ENCODE results near the gene SESN3.
"Not testable (repeated sequence)": the region's sequence is repeated elsewhere in the genome, so short reads cannot be mapped to it uniquely, and the experiment has no call there.

SESN3 gene

DNA sequence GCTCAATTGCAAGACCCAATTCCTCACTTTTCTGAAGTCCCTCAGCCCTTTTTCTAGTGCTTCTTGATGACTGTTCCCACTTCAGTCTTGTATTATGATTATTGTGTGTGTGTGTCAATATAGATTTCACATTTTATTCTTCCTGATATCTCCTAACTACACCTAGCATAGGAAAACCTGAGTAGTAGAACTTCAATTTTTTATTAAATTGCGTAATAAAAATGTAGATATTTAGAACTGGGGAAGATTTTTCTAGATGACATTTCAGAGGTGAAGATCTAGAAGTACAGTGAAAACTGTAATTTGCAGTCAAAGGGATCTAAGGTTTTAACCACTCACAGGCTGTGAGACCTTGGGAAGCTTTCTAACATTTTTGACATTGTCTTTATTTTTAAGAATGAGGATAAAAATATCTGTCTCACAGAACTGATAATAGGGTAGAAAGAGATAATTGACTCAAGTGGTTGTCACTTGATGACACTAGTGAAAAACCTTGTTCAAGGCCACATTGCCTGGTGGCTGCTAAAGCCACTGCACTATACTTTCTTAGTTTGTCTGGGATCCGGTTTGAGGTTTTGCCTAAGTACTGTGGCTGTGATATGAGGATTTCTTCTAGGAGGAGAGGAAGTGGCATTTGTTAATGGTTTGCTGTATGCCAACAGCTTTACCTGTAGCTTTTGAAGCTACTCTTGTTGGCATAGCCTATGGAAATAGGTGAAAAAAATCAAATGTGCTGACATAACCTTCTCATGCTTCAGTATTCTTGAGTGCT is 32.2 kb upstream of the SESN3 start:
- H3K4me1 ChIP-seq (ENCODE audit: insufficient read depth, low read length): no peaks in the 10 kb centered on the region
- H3K27me3 ChIP-seq (ENCODE audit: control insufficient read depth in 1 of 2, insufficient read depth in 2 of 2, low read length in 2 of 2): no peaks in the 10 kb centered on the region
- no peak overlapping the region for H3K9ac ChIP-seq (ENCODE audit: low read length)
- no peak overlapping the region for H3K4me3 ChIP-seq (ENCODE audit: low read depth in 1 of 2, low read length in 2 of 2)
- H3K27ac ChIP-seq (ENCODE audit: low read depth, low read length): no peak overlapping the region
- H3K9me3 ChIP-seq (ENCODE audit: low read length): no peaks in the 10 kb centered on the region
- H3K36me3 ChIP-seq (ENCODE audit: insufficient read depth, low read length): no peaks in the 10 kb centered on the region

GRCh38 chr11:95257456-95257971 is 26.5 kb upstream of the SESN3 start:
- Histone ChIP-seq H3K4me1 (ENCODE audit: insufficient read depth, low read length) (peaks cover 20% of the 10 kb centered on the region), H3K27ac (ENCODE audit: low read depth, low read length) (no peak overlapping the region), H3K9ac (ENCODE audit: low read length) (no peak overlapping the region), H3K4me3 (ENCODE audit: low read depth in 1 of 2, low read length in 2 of 2) (no peak overlapping the region), H3K36me3 (ENCODE audit: insufficient read depth, low read length) (no peaks in the 10 kb centered on the region), H3K9me3 (ENCODE audit: low read length) (no peaks in the 10 kb centered on the region), H3K27me3 (ENCODE audit: control insufficient read depth in 1 of 2, insufficient read depth in 2 of 2, low read length in 2 of 2) (no peaks in the 10 kb centered on the region)

DNA sequence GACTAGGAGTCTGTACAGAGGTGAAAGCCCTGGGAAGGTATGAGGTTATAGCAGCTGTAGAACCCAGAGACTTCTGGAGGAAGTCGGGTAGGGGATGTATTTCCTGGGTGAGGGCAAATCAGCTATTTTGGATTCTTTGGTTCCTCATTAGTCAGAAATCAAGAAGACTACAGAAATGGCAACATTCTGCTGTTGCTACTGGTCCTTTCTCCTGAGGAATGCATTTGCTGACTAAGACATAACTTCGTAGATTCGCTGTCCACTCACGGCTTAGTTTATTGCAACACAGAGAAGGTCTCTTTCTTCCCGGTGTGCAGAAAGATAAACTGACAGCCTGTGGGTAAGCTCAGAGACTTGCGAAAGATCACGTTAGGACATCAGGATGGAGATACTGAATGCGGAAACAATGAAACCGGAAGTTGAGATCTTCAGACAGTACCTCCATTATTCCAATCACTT is 25.3 kb upstream of the SESN3 start:
- no peak overlapping the region for H3K4me3 ChIP-seq (ENCODE audit: low read depth in 1 of 2, low read length in 2 of 2)
- no peaks in the 10 kb centered on the region for H3K36me3 ChIP-seq (ENCODE audit: insufficient read depth, low read length)
- no peak overlapping the region for H3K27ac ChIP-seq (ENCODE audit: low read depth, low read length)
- no peaks in the 10 kb centered on the region for H3K27me3 ChIP-seq (ENCODE audit: control insufficient read depth in 1 of 2, insufficient read depth in 2 of 2, low read length in 2 of 2)
- H3K4me1 ChIP-seq (ENCODE audit: insufficient read depth, low read length): peaks cover 20% of the 10 kb centered on the region
- no peaks in the 10 kb centered on the region for H3K9me3 ChIP-seq (ENCODE audit: low read length)
- H3K9ac ChIP-seq (ENCODE audit: low read length): no peak overlapping the region

GRCh38 chr11:95255251-95256145 is 24.5 kb upstream of the SESN3 start:
- H3K4me1 ChIP-seq (ENCODE audit: insufficient read depth, low read length): peaks cover 20% of the 10 kb centered on the region
- no peak overlapping the region for H3K4me3 ChIP-seq (ENCODE audit: low read depth in 1 of 2, low read length in 2 of 2)
- H3K9me3 ChIP-seq (ENCODE audit: low read length): no peaks in the 10 kb centered on the region
- no peak overlapping the region for H3K27ac ChIP-seq (ENCODE audit: low read depth, low read length)
- H3K9ac ChIP-seq (ENCODE audit: low read length): no peak overlapping the region
- no peaks in the 10 kb centered on the region for H3K36me3 ChIP-seq (ENCODE audit: insufficient read depth, low read length)
- no peaks in the 10 kb centered on the region for H3K27me3 ChIP-seq (ENCODE audit: control insufficient read depth in 1 of 2, insufficient read depth in 2 of 2, low read length in 2 of 2)

DNA sequence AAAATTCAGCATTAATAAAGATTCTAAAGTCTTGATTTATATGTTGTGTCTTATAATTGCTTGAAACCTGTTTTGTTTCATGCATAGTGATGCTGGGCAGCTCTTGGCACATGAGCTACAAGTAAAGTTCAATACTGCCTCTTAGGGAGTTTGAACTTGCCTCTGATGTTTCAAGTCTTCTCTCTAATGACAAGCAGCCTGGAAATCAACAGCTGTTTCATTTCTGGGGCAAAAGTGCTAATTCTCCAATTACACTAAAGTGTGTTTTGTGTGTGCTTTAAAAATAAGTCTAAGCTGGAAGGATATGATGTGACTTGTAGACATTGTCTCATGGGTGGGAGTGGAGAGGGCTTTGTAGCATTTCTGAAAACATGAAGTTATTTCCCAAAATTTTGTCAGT is 23.7 kb upstream of the SESN3 start:
- no peak overlapping the region for H3K9ac ChIP-seq (ENCODE audit: low read length)
- no peaks in the 10 kb centered on the region for H3K9me3 ChIP-seq (ENCODE audit: low read length)
- H3K27me3 ChIP-seq (ENCODE audit: control insufficient read depth in 1 of 2, insufficient read depth in 2 of 2, low read length in 2 of 2): no peaks in the 10 kb centered on the region
- peaks cover 20% of the 10 kb centered on the region for H3K4me1 ChIP-seq (ENCODE audit: insufficient read depth, low read length)
- H3K36me3 ChIP-seq (ENCODE audit: insufficient read depth, low read length): no peaks in the 10 kb centered on the region
- no peak overlapping the region for H3K4me3 ChIP-seq (ENCODE audit: low read depth in 1 of 2, low read length in 2 of 2)
- no peak overlapping the region for H3K27ac ChIP-seq (ENCODE audit: low read depth, low read length)

- H3K9ac ChIP-seq (ENCODE audit: low read length): peak overlapping the region; percentile 23
- H3K27me3 ChIP-seq (ENCODE audit: control insufficient read depth in 1 of 2, insufficient read depth in 2 of 2, low read length in 2 of 2): no peaks in the 10 kb centered on the region
- H3K36me3 ChIP-seq (ENCODE audit: insufficient read depth, low read length): no peaks in the 10 kb centered on the region
- no peaks in the 10 kb centered on the region for H3K9me3 ChIP-seq (ENCODE audit: low read length)
- no peak overlapping the region for H3K27ac ChIP-seq (ENCODE audit: low read depth, low read length)
- peak overlapping the region in 1 of 2 donors; percentile 37 for H3K4me3 ChIP-seq (ENCODE audit: low read depth in 1 of 2, low read length in 2 of 2)
- H3K4me1 ChIP-seq (ENCODE audit: insufficient read depth, low read length): peaks cover 20% of the 10 kb centered on the region
Observed at GRCh38 chr11:95254131-95254704, 23.2 kb upstream of the SESN3 start.

DNA sequence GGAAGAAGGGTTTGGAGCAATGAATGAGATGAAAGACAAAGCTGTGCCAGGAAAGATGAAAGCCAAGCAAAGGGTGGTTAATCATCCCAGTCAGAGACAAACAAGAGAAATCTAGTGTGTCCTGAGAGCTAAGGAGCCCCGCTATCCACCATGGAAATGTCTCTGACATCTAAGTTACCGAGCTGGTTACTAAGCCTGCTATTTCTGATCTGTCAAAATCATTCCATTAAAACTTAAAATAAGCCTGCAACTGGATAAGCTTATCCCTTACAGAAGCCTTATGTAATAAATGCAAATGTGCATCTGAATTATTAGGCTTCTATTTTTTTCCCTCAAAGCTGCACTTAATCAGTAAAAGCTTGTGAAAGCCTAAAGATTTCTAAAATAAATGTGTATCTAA is 22.1 kb upstream of the SESN3 start:
- Histone ChIP-seq H3K4me1 (ENCODE audit: insufficient read depth, low read length) (peaks cover 20% of the 10 kb centered on the region), H3K9ac (ENCODE audit: low read length) (no peak overlapping the region), H3K9me3 (ENCODE audit: low read length) (no peaks in the 10 kb centered on the region), H3K27ac (ENCODE audit: low read depth, low read length) (no peak overlapping the region), H3K27me3 (ENCODE audit: control insufficient read depth in 1 of 2, insufficient read depth in 2 of 2, low read length in 2 of 2) (no peaks in the 10 kb centered on the region), H3K4me3 (ENCODE audit: low read depth in 1 of 2, low read length in 2 of 2) (no peak overlapping the region), H3K36me3 (ENCODE audit: insufficient read depth, low read length) (no peaks in the 10 kb centered on the region)

GRCh38 chr11:95252586-95252985 is 21.6 kb upstream of the SESN3 start:
- no peak overlapping the region for H3K9ac ChIP-seq (ENCODE audit: low read length)
- H3K27ac ChIP-seq (ENCODE audit: low read depth, low read length): no peak overlapping the region
- H3K36me3 ChIP-seq (ENCODE audit: insufficient read depth, low read length): no peaks in the 10 kb centered on the region
- peaks cover 20% of the 10 kb centered on the region for H3K4me1 ChIP-seq (ENCODE audit: insufficient read depth, low read length)
- no peak overlapping the region for H3K4me3 ChIP-seq (ENCODE audit: low read depth in 1 of 2, low read length in 2 of 2)
- no peaks in the 10 kb centered on the region for H3K9me3 ChIP-seq (ENCODE audit: low read length)
- H3K27me3 ChIP-seq (ENCODE audit: control insufficient read depth in 1 of 2, insufficient read depth in 2 of 2, low read length in 2 of 2): no peaks in the 10 kb centered on the region

DNA sequence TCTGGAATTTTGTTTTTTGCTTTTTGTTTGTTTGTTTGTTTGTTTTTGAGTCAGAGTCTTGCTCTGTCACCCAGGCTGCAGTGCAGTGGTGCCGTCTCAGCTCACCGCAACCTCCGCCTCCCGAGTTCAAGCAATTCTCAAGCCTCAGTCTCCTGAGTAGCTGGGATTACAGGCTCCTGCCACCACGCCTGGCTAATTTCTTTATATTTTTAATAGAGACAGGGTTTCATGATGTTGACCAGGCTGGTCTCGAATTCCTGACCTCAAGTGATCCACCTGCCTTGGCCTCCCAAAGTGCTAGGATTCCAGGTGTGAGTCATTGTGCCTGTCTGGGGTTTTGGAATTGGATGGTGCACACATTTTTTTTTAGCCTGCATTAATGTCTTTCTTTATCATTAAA is 20.9 kb upstream of the SESN3 start:
- H3K9me3 ChIP-seq (ENCODE audit: low read length); H3K27me3 ChIP-seq (ENCODE audit: control insufficient read depth in 1 of 2, insufficient read depth in 2 of 2, low read length in 2 of 2); H3K4me3 ChIP-seq (ENCODE audit: low read depth in 1 of 2, low read length in 2 of 2); H3K9ac ChIP-seq (ENCODE audit: low read length); H3K27ac ChIP-seq (ENCODE audit: low read depth, low read length); H3K36me3 ChIP-seq (ENCODE audit: insufficient read depth, low read length): not testable (repeated sequence)
- H3K4me1 ChIP-seq (ENCODE audit: insufficient read depth, low read length): peaks cover 20% of the 10 kb centered on the region

- no peak overlapping the region for H3K27ac ChIP-seq (ENCODE audit: low read depth, low read length)
- no peak overlapping the region for H3K4me3 ChIP-seq (ENCODE audit: low read depth in 1 of 2, low read length in 2 of 2)
- H3K27me3 ChIP-seq (ENCODE audit: control insufficient read depth in 1 of 2, insufficient read depth in 2 of 2, low read length in 2 of 2): no peaks in the 10 kb centered on the region
- H3K9ac ChIP-seq (ENCODE audit: low read length): no peak overlapping the region
- no peaks in the 10 kb centered on the region for H3K9me3 ChIP-seq (ENCODE audit: low read length)
- H3K36me3 ChIP-seq (ENCODE audit: insufficient read depth, low read length): no peaks in the 10 kb centered on the region
- peaks cover 2% of the 10 kb centered on the region for H3K4me1 ChIP-seq (ENCODE audit: insufficient read depth, low read length)
Observed at GRCh38 chr11:95248666-95249467, 17.9 kb upstream of the SESN3 start.

DNA sequence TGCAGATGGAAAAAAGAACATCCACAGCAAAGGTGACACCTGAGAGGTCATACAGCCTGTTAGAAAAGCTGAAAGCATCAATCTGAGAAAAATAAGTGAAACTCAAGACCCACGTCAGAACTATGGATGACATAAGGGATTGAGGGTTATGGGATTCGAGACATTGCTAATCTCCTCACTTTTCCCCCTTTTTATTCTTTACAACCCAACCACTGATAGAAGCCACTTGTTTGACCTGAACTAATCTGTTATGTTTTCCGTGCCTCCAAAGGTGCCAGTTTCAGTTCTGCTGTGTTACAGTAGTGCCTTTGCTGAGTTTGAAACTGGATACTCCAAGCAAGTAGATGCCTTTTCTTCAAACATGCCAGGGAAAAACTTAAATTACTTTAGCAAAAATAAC is 16.9 kb upstream of the SESN3 start:
- Histone ChIP-seq H3K27ac (ENCODE audit: low read depth, low read length) (no peak overlapping the region), H3K4me3 (ENCODE audit: low read depth in 1 of 2, low read length in 2 of 2) (no peak overlapping the region), H3K27me3 (ENCODE audit: control insufficient read depth in 1 of 2, insufficient read depth in 2 of 2, low read length in 2 of 2) (no peaks in the 10 kb centered on the region), H3K9ac (ENCODE audit: low read length) (no peak overlapping the region), H3K9me3 (ENCODE audit: low read length) (no peaks in the 10 kb centered on the region), H3K36me3 (ENCODE audit: insufficient read depth, low read length) (no peaks in the 10 kb centered on the region), H3K4me1 (ENCODE audit: insufficient read depth, low read length) (no peaks in the 10 kb centered on the region)

All from muscle layer of colon (tissue), 2 donors.